Measurements from ENCODE around the gene EML5.

Gene EML5

GRCh38 chr14:88770736-88771135 lies 22.0 kb downstream of the EML5 start:
- H3K4me1 ChIP-seq (ENCODE audit: control insufficient read depth, insufficient read depth, low read length), result no peaks in the 10 kb centered on the region
- H3K27me3 ChIP-seq (replicated peaks; ENCODE audit: control insufficient read depth, insufficient read depth, low read length), result peaks cover 7% of the 10 kb centered on the region
- H3K9me3 ChIP-seq (ENCODE audit: control insufficient read depth, low read length), result no peaks in the 10 kb centered on the region
- no peak overlapping the region for H3K9ac ChIP-seq (ENCODE audit: low read length)
- H3K4me3 ChIP-seq (ENCODE audit: low read length), result no peak overlapping the region
- DNase-seq (ENCODE audit: low read depth), result no peak
- H3K36me3 ChIP-seq (ENCODE audit: control insufficient read depth, insufficient read depth, low read length, severe bottlenecking), result no peaks in the 10 kb centered on the region

GRCh38 chr14:88765130-88765529 lies 27.6 kb downstream of the EML5 start:
- no peaks in the 10 kb centered on the region for H3K4me1 ChIP-seq (ENCODE audit: control insufficient read depth, insufficient read depth, low read length)
- no peaks in the 10 kb centered on the region for H3K27me3 ChIP-seq (replicated peaks; ENCODE audit: control insufficient read depth, insufficient read depth, low read length)
- H3K9me3 ChIP-seq (ENCODE audit: control insufficient read depth, low read length), result peaks cover 14% of the 10 kb centered on the region
- H3K36me3 ChIP-seq (ENCODE audit: control insufficient read depth, insufficient read depth, low read length, severe bottlenecking), result no peaks in the 10 kb centered on the region
- no peak overlapping the region for H3K9ac ChIP-seq (ENCODE audit: low read length)
- H3K4me3 ChIP-seq (ENCODE audit: low read length), result no peak overlapping the region
- DNase-seq (ENCODE audit: low read depth), result peak; percentile 4

- Histone ChIP-seq H3K4me3 (ENCODE audit: low read length) (no peak overlapping the region), H3K9ac (ENCODE audit: low read length) (no peak overlapping the region), H3K27me3 (replicated peaks; ENCODE audit: control insufficient read depth, insufficient read depth, low read length) (no peaks in the 10 kb centered on the region), H3K4me1 (ENCODE audit: control insufficient read depth, insufficient read depth, low read length) (no peaks in the 10 kb centered on the region), H3K36me3 (ENCODE audit: control insufficient read depth, insufficient read depth, low read length, severe bottlenecking) (no peaks in the 10 kb centered on the region), H3K9me3 (ENCODE audit: control insufficient read depth, low read length) (no peaks in the 10 kb centered on the region)
- no peak for DNase-seq (ENCODE audit: low read depth)
These were observed 38.9 kb downstream of the EML5 start for GRCh38 chr14:88753873-88754272.

- no peaks in the 10 kb centered on the region for H3K4me1 ChIP-seq (ENCODE audit: control insufficient read depth, insufficient read depth, low read length)
- H3K27me3 ChIP-seq (replicated peaks; ENCODE audit: control insufficient read depth, insufficient read depth, low read length), result no peaks in the 10 kb centered on the region
- H3K36me3 ChIP-seq (ENCODE audit: control insufficient read depth, insufficient read depth, low read length, severe bottlenecking), result no peaks in the 10 kb centered on the region
- H3K9ac ChIP-seq (ENCODE audit: low read length), result no peak overlapping the region
- H3K4me3 ChIP-seq (ENCODE audit: low read length), result no peak overlapping the region
- H3K9me3 ChIP-seq (ENCODE audit: control insufficient read depth, low read length), result no peaks in the 10 kb centered on the region
- no peak for DNase-seq (ENCODE audit: low read depth)
These were observed 41.8 kb downstream of the EML5 start for GRCh38 chr14:88750945-88751344.

- Histone ChIP-seq H3K36me3 (ENCODE audit: control insufficient read depth, insufficient read depth, low read length, severe bottlenecking) (no peaks in the 10 kb centered on the region), H3K4me3 (ENCODE audit: low read length) (no peak overlapping the region), H3K9ac (ENCODE audit: low read length) (no peak overlapping the region), H3K4me1 (ENCODE audit: control insufficient read depth, insufficient read depth, low read length) (no peaks in the 10 kb centered on the region), H3K27me3 (replicated peaks; ENCODE audit: control insufficient read depth, insufficient read depth, low read length) (no peaks in the 10 kb centered on the region), H3K9me3 (ENCODE audit: control insufficient read depth, low read length) (no peaks in the 10 kb centered on the region)
- DNase-seq (ENCODE audit: low read depth), result no peak
These were observed 42.3 kb downstream of the EML5 start for GRCh38 chr14:88750413-88750812.

- DNase-seq (ENCODE audit: low read depth), result no peak
- Histone ChIP-seq H3K4me1 (ENCODE audit: control insufficient read depth, insufficient read depth, low read length) (no peaks in the 10 kb centered on the region), H3K4me3 (ENCODE audit: low read length) (no peak overlapping the region), H3K9ac (ENCODE audit: low read length) (no peak overlapping the region), H3K27me3 (replicated peaks; ENCODE audit: control insufficient read depth, insufficient read depth, low read length) (no peaks in the 10 kb centered on the region), H3K9me3 (ENCODE audit: control insufficient read depth, low read length) (no peaks in the 10 kb centered on the region), H3K36me3 (ENCODE audit: control insufficient read depth, insufficient read depth, low read length, severe bottlenecking) (no peaks in the 10 kb centered on the region)
These were observed 43.6 kb downstream of the EML5 start for GRCh38 chr14:88749139-88749538.

GRCh38 chr14:88748288-88748687 lies 44.5 kb downstream of the EML5 start:
- H3K27me3 ChIP-seq (replicated peaks; ENCODE audit: control insufficient read depth, insufficient read depth, low read length), result no peaks in the 10 kb centered on the region
- DNase-seq (ENCODE audit: low read depth), result no peak
- H3K4me1 ChIP-seq (ENCODE audit: control insufficient read depth, insufficient read depth, low read length), result no peaks in the 10 kb centered on the region
- no peak overlapping the region for H3K4me3 ChIP-seq (ENCODE audit: low read length)
- H3K9me3 ChIP-seq (ENCODE audit: control insufficient read depth, low read length), result no peaks in the 10 kb centered on the region
- H3K36me3 ChIP-seq (ENCODE audit: control insufficient read depth, insufficient read depth, low read length, severe bottlenecking), result no peaks in the 10 kb centered on the region
- H3K9ac ChIP-seq (ENCODE audit: low read length), result no peak overlapping the region

- Histone ChIP-seq H3K36me3 (ENCODE audit: control insufficient read depth, insufficient read depth, low read length, severe bottlenecking) (no peaks in the 10 kb centered on the region), H3K9ac (ENCODE audit: low read length) (no peak overlapping the region)
- DNase-seq (ENCODE audit: low read depth), result peak; percentile 22
These were observed 46.7 kb downstream of the EML5 start for GRCh38 chr14:88746052-88746451.

GRCh38 chr14:88737245-88737644 lies 55.5 kb downstream of the EML5 start:
- no peak overlapping the region for H3K4me3 ChIP-seq (ENCODE audit: low read length)
- no peak for DNase-seq (ENCODE audit: low read depth)
- H3K27me3 ChIP-seq (replicated peaks; ENCODE audit: control insufficient read depth, insufficient read depth, low read length), result no peaks in the 10 kb centered on the region
- H3K9ac ChIP-seq (ENCODE audit: low read length), result no peak overlapping the region
- peaks cover 2% of the 10 kb centered on the region for H3K9me3 ChIP-seq (ENCODE audit: control insufficient read depth, low read length)
- no peaks in the 10 kb centered on the region for H3K36me3 ChIP-seq (ENCODE audit: control insufficient read depth, insufficient read depth, low read length, severe bottlenecking)
- H3K4me1 ChIP-seq (ENCODE audit: control insufficient read depth, insufficient read depth, low read length), result no peaks in the 10 kb centered on the region

More at GRCh38 chr14:88746052-88746451, 46.7 kb downstream of the EML5 start:
- Histone ChIP-seq H3K27me3 (replicated peaks; ENCODE audit: control insufficient read depth, insufficient read depth, low read length) (no peaks in the 10 kb centered on the region), H3K9me3 (ENCODE audit: control insufficient read depth, low read length) (no peaks in the 10 kb centered on the region), H3K4me1 (ENCODE audit: control insufficient read depth, insufficient read depth, low read length) (no peaks in the 10 kb centered on the region), H3K4me3 (ENCODE audit: low read length) (no peak overlapping the region)

GRCh38 chr14:88733121-88733520 lies 59.6 kb downstream of the EML5 start:
- Histone ChIP-seq H3K4me1 (ENCODE audit: control insufficient read depth, insufficient read depth, low read length) (no peaks in the 10 kb centered on the region), H3K9ac (ENCODE audit: low read length) (no peak overlapping the region), H3K4me3 (ENCODE audit: low read length) (no peak overlapping the region), H3K27me3 (replicated peaks; ENCODE audit: control insufficient read depth, insufficient read depth, low read length) (no peaks in the 10 kb centered on the region), H3K9me3 (ENCODE audit: control insufficient read depth, low read length) (peaks cover 2% of the 10 kb centered on the region), H3K36me3 (ENCODE audit: control insufficient read depth, insufficient read depth, low read length, severe bottlenecking) (no peaks in the 10 kb centered on the region)
- DNase-seq (ENCODE audit: low read depth), result no peak

- H3K9me3 ChIP-seq (ENCODE audit: control insufficient read depth, low read length), result peaks cover 2% of the 10 kb centered on the region
- H3K27me3 ChIP-seq (replicated peaks; ENCODE audit: control insufficient read depth, insufficient read depth, low read length), result no peaks in the 10 kb centered on the region
- H3K9ac ChIP-seq (ENCODE audit: low read length), result no peak overlapping the region
- H3K36me3 ChIP-seq (ENCODE audit: control insufficient read depth, insufficient read depth, low read length, severe bottlenecking), result no peaks in the 10 kb centered on the region
- peak; percentile 7 for DNase-seq (ENCODE audit: low read depth)
- no peak overlapping the region for H3K4me3 ChIP-seq (ENCODE audit: low read length)
- H3K4me1 ChIP-seq (ENCODE audit: control insufficient read depth, insufficient read depth, low read length), result no peaks in the 10 kb centered on the region
These were observed 63.6 kb downstream of the EML5 start for GRCh38 chr14:88729159-88729558.

- Histone ChIP-seq H3K36me3 (ENCODE audit: control insufficient read depth, insufficient read depth, low read length, severe bottlenecking) (no peaks in the 10 kb centered on the region), H3K9me3 (ENCODE audit: control insufficient read depth, low read length) (no peaks in the 10 kb centered on the region), H3K27me3 (replicated peaks; ENCODE audit: control insufficient read depth, insufficient read depth, low read length) (no peaks in the 10 kb centered on the region), H3K4me1 (ENCODE audit: control insufficient read depth, insufficient read depth, low read length) (no peaks in the 10 kb centered on the region), H3K9ac (ENCODE audit: low read length) (no peak overlapping the region), H3K4me3 (ENCODE audit: low read length) (no peak overlapping the region)
- no peak for DNase-seq (ENCODE audit: low read depth)
These were observed 65.7 kb downstream of the EML5 start for GRCh38 chr14:88727057-88727456.
